T47D (cell line): ENCODE measurements around the gene CYTH3.

Experiments
- DNase-seq, 2 experiments: peaks; one replicate each; pipeline versions ENCODE4 v3.0.0 to v3.0.0-alpha.2; 2011 to 2012; ENCODE audit warnings: low read depth in 1 of 2, low spot score in 1 of 2
- JUND ChIP-seq: IDR thresholded peaks from 2 replicates; pipeline ENCODE4 v1.6.1; 2012; ENCODE audit warnings: low read depth
- in situ Hi-C: cut with HindIII; loops from 2 replicates; pipeline ENCODE4 v1.10.0; 2016; ENCODE audit warnings: low sequenced_read_pairs, low pct_unique_long_range_greater_than_20kb

CYTH3 gene

DNA sequence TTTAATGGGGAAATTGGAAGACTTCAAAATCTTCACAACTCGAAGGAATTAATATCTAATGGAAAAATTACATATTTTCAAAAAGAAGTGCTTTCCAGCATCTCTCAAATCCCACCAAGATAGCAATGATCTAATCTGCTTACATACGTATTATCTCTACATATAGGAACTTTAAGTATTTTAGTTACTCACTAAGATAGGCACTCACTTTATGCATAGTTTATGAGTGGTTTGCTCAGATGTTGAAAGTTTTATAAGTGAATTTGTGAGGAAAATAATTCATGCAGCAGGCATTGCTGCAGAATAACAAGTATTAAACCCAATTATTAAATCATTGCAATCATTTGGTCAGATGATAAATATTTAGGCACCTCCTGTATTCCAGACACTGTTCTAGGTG, 2.3 kb upstream of the CYTH3 start:
- in situ Hi-C loops, result no loop called here
- no peak for DNase-seq
- no peak for TF ChIP-seq JUND

- TF ChIP-seq JUND, result no peak
- in situ Hi-C loops, result no loop called here
- DNase-seq, result no peak
Measured at GRCh38 chr7:6273917-6274630, 1.6 kb upstream of the CYTH3 start.

GRCh38 chr7:6273380-6273837, 985 bp upstream of the CYTH3 start:
- TF ChIP-seq JUND, result no peak
- no peak for DNase-seq
- in situ Hi-C loops, result no loop called here

GRCh38 chr7:6271694-6272440, 557 bp downstream of the CYTH3 start:
- peak in 1 of 2 experiments; percentile 40 for DNase-seq
- in situ Hi-C loops, result no loop called here
- TF ChIP-seq JUND, result no peak

GRCh38 chr7:6271060-6271658, 1.3 kb downstream of the CYTH3 start:
- in situ Hi-C loops, result no loop called here
- DNase-seq, result peak; percentile 70 to 83
- no peak for TF ChIP-seq JUND

DNA sequence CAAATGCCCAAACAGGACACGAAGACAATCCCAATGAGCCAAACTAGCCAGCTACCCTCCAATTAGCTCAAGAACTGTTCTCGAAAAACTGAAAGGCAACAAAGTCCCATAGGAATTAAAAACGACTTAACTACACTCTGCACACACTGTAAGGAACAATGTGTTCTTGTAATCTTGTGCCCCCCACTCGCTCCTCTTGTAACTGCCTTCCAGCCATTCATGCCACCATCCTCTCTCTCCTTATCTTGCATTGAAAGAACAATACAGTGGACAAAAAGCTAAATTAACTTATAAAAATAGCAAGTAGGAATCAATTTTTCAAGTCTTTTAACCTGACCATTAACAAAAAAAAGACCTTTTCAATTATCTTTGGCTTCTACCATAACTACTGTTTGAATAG, 2.9 kb downstream of the CYTH3 start:
- in situ Hi-C loops, result no loop called here
- no peak for TF ChIP-seq JUND
- DNase-seq, result no peak

- peak in 1 of 2 experiments; percentile 36 for DNase-seq
- in situ Hi-C loops, result no loop called here
- TF ChIP-seq JUND, result no peak
Measured at GRCh38 chr7:6268907-6269306, 3.5 kb downstream of the CYTH3 start.

- in situ Hi-C loops, result no loop called here
- no peak for TF ChIP-seq JUND
Measured at GRCh38 chr7:6268023-6268900, 4.2 kb downstream of the CYTH3 start.

GRCh38 chr7:6266699-6267098, 5.7 kb downstream of the CYTH3 start:
- no peak for TF ChIP-seq JUND
- no peak for DNase-seq
- in situ Hi-C loops, result no loop called here

More at GRCh38 chr7:6268023-6268900, 4.2 kb downstream of the CYTH3 start:
- DNase-seq, result no peak

GRCh38 chr7:6262221-6262620, 10.2 kb downstream of the CYTH3 start:
- no peak for DNase-seq
- in situ Hi-C loops, result no loop called here
- no peak for TF ChIP-seq JUND

DNA sequence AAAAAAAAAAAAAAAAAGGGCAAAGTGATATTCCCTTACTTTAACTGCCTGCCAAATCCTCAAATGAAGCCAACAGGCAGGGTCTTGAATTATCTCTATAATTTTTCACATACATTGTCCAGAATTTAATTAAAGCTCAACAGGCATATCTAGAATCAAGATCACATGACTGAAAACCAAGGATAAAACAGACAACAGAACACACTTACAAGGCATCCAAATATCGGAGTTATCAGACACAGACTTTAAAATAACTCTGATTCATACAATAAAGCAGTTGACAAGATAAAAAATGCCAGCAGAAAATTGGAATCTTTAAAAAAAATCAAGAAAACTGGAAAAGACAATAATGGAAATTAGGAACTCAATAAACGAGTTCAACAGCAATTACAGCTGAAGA, 10.7 kb downstream of the CYTH3 start:
- in situ Hi-C loops, result no loop called here
- no peak for DNase-seq
- TF ChIP-seq JUND, result no peak
